Measurements from ENCODE around the gene HPSE2. TPM values are rescaled to one million over a fixed set of nuclear protein-coding genes. Genes with fewer than 3 reads are reported as not detected.

Gene HPSE2
- total and polyA plus RNA-seq, 2 of the 8 experiments (the other 6 are each of a cell fraction or from before 2014, with no cell fraction given), result 0.41 to 0.58 TPM

- TF ChIP-seq CTCF (IDR thresholded peaks at IDR 0.05; ENCODE audit: control extremely low read depth in 1 of 3, insufficient read depth in 1 of 3, low read depth in 1 of 3, low read length in 3 of 3), result no peak
- no peak for TF ChIP-seq ATF3 (IDR thresholded peaks at IDR 0.05; ENCODE audit: insufficient read depth, low read depth, low read length)
- no peak for TF ChIP-seq CBX5 (IDR thresholded peaks at IDR 0.05; ENCODE audit: low read depth, low read length)
- TF ChIP-seq EGR1 (IDR thresholded peaks at IDR 0.05; ENCODE audit: borderline replicate concordance, low read depth, low read length), result no peak
- no peak for TF ChIP-seq SP4 (IDR thresholded peaks at IDR 0.05; ENCODE audit: low read length)
Observed at GRCh38 chr10:98855403-98856189, 380.1 kb downstream of the HPSE2 start (continued).

All from H1 (cell line).